ENCODE results near the gene PHYKPL. TPM values are rescaled to one million over a fixed set of nuclear protein-coding genes. Genes with fewer than 3 reads are reported as not detected.

Gene PHYKPL
- total and polyA plus RNA-seq, 2 donors (not counting 1 experiment from before 2014, with no cell fraction given): 18.1 to 44.8 TPM

- peaks cover 23% of the 10 kb centered on the region for H3K36me3 ChIP-seq (ENCODE audit: control insufficient read depth, insufficient read depth, low read length)
Measured at GRCh38 chr5:178228609-178229008, 4.0 kb downstream of the PHYKPL start.

GRCh38 chr5:178227929-178228328 lies 4.7 kb downstream of the PHYKPL start:
- Histone ChIP-seq H3K4me2 (ENCODE audit: extremely low read depth, insufficient read depth, low read length) (no peak overlapping the region), H3K9ac (ENCODE audit: insufficient read depth, low read length) (no peak overlapping the region), H4K20me1 (ENCODE audit: control insufficient read depth, extremely low read depth, insufficient read depth, low read length) (no peaks in the 10 kb centered on the region), H3K36me3 (ENCODE audit: control insufficient read depth, insufficient read depth, low read length) (peaks cover 23% of the 10 kb centered on the region), H3K4me1 (ENCODE audit: control insufficient read depth, extremely low read depth, insufficient read depth, low read length) (peaks cover 6% of the 10 kb centered on the region), H2AFZ (ENCODE audit: low read length) (no peak overlapping the region), H3K27me3 (ENCODE audit: control insufficient read depth, insufficient read depth, low read length) (no peaks in the 10 kb centered on the region), H3K4me3 (replicated peaks in 1 of 4; ENCODE audit: control extremely low read depth in 1 of 4, insufficient read depth in 1 of 4, low read depth in 3 of 4, low read length in 4 of 4) (no peak overlapping the region), H3K79me2 (ENCODE audit: control insufficient read depth, insufficient read depth, low read length) (peaks cover 18% of the 10 kb centered on the region), H3K27ac (ENCODE audit: insufficient read depth, low read length) (no peak overlapping the region), H3K9me3 (ENCODE audit: control insufficient read depth, insufficient read depth, low read depth, low read length) (no peaks in the 10 kb centered on the region)
- TF ChIP-seq EZH2 (IDR thresholded peaks at IDR 0.05; ENCODE audit: low read length, missing control alignments): no peak
- TF ChIP-seq, protein P1, sequence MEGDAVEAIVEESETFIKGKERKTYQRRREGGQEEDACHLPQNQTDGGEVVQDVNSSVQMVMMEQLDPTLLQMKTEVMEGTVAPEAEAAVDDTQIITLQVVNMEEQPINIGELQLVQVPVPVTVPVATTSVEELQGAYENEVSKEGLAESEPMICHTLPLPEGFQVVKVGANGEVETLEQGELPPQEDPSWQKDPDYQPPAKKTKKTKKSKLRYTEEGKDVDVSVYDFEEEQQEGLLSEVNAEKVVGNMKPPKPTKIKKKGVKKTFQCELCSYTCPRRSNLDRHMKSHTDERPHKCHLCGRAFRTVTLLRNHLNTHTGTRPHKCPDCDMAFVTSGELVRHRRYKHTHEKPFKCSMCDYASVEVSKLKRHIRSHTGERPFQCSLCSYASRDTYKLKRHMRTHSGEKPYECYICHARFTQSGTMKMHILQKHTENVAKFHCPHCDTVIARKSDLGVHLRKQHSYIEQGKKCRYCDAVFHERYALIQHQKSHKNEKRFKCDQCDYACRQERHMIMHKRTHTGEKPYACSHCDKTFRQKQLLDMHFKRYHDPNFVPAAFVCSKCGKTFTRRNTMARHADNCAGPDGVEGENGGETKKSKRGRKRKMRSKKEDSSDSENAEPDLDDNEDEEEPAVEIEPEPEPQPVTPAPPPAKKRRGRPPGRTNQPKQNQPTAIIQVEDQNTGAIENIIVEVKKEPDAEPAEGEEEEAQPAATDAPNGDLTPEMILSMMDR (conservative IDR thresholded peaks at IDR 0.05 in 1 of 2, IDR thresholded peaks at IDR 0.05 in 1 of 2; ENCODE audit: low read depth in 1 of 2, low read length in 2 of 2): no peak
- no peak for DNase-seq (ENCODE audit: low read depth in 2 of 2)

More at GRCh38 chr5:178228609-178229008, 4.0 kb downstream of the PHYKPL start:
- no peaks in the 10 kb centered on the region for H3K27me3 ChIP-seq (ENCODE audit: control insufficient read depth, insufficient read depth, low read length)
- H3K27ac ChIP-seq (ENCODE audit: insufficient read depth, low read length): no peak overlapping the region
- H3K4me3 ChIP-seq (replicated peaks in 1 of 4; ENCODE audit: control extremely low read depth in 1 of 4, insufficient read depth in 1 of 4, low read depth in 3 of 4, low read length in 4 of 4): no peak overlapping the region
- H3K4me2 ChIP-seq (ENCODE audit: extremely low read depth, insufficient read depth, low read length): no peak overlapping the region
- peaks cover 18% of the 10 kb centered on the region for H3K79me2 ChIP-seq (ENCODE audit: control insufficient read depth, insufficient read depth, low read length)
- H3K9ac ChIP-seq (ENCODE audit: insufficient read depth, low read length): no peak overlapping the region
- no peaks in the 10 kb centered on the region for H3K9me3 ChIP-seq (ENCODE audit: control insufficient read depth, insufficient read depth, low read depth, low read length)
- peaks cover 6% of the 10 kb centered on the region for H3K4me1 ChIP-seq (ENCODE audit: control insufficient read depth, extremely low read depth, insufficient read depth, low read length)
- DNase-seq (ENCODE audit: low read depth in 2 of 2): no peak
- TF ChIP-seq EZH2 (IDR thresholded peaks at IDR 0.05; ENCODE audit: low read length, missing control alignments): no peak
- TF ChIP-seq, protein P1 (conservative IDR thresholded peaks at IDR 0.05 in 1 of 2, IDR thresholded peaks at IDR 0.05 in 1 of 2; ENCODE audit: low read depth in 1 of 2, low read length in 2 of 2): no peak
- H2AFZ ChIP-seq (ENCODE audit: low read length): no peak overlapping the region
- H4K20me1 ChIP-seq (ENCODE audit: control insufficient read depth, extremely low read depth, insufficient read depth, low read length): no peaks in the 10 kb centered on the region

DNA sequence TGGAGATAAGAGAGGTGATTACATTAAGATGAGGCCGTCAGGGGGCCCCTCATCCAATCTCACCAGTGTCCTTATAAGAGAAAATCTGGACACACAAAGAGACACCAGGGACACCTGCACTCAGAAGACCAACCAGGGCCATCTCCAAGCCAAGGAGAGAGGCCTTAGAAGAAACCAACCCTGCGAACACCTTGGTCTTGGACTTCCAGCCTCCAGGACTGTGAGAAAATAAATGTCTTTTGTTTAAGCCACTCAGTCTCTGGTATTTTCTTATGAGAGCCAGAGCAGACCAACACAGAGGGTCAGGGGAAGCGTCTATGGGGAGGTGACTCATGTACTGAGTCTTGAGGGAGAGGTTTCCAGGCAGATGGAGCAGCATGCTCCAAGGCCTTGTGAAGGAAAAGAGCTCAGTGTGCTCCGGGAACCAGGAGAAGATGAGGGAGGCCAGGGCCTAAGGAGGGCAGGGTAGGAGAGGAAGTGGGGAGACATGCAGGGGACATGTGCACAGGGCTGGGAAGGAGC lies 5.4 kb downstream of the PHYKPL start:
- Histone ChIP-seq H3K27me3 (ENCODE audit: control insufficient read depth, insufficient read depth, low read length) (no peaks in the 10 kb centered on the region), H3K9ac (ENCODE audit: insufficient read depth, low read length) (no peak overlapping the region), H4K20me1 (ENCODE audit: control insufficient read depth, extremely low read depth, insufficient read depth, low read length) (no peaks in the 10 kb centered on the region), H3K4me1 (ENCODE audit: control insufficient read depth, extremely low read depth, insufficient read depth, low read length) (peaks cover 6% of the 10 kb centered on the region), H3K79me2 (ENCODE audit: control insufficient read depth, insufficient read depth, low read length) (peaks cover 18% of the 10 kb centered on the region), H3K4me2 (ENCODE audit: extremely low read depth, insufficient read depth, low read length) (no peak overlapping the region), H3K9me3 (ENCODE audit: control insufficient read depth, insufficient read depth, low read depth, low read length) (no peaks in the 10 kb centered on the region), H3K36me3 (ENCODE audit: control insufficient read depth, insufficient read depth, low read length) (peaks cover 23% of the 10 kb centered on the region), H3K27ac (ENCODE audit: insufficient read depth, low read length) (no peak overlapping the region), H3K4me3 (replicated peaks in 1 of 4; ENCODE audit: control extremely low read depth in 1 of 4, insufficient read depth in 1 of 4, low read depth in 3 of 4, low read length in 4 of 4) (no peak overlapping the region), H2AFZ (ENCODE audit: low read length) (no peak overlapping the region)
- peak in 1 of 2 donors; percentile 57 for DNase-seq (ENCODE audit: low read depth in 2 of 2)
- TF ChIP-seq, protein P1 (conservative IDR thresholded peaks at IDR 0.05 in 1 of 2, IDR thresholded peaks at IDR 0.05 in 1 of 2; ENCODE audit: low read depth in 1 of 2, low read length in 2 of 2): no peak
- no peak for TF ChIP-seq EZH2 (IDR thresholded peaks at IDR 0.05; ENCODE audit: low read length, missing control alignments)
